ENCODE data around the gene TRMT1. TPM values are rescaled to one million over a fixed set of nuclear protein-coding genes. Genes with fewer than 3 reads are reported as not detected.

TRMT1 gene
- total RNA-seq, 1 donor from 2014 or later, result 40.0 TPM

DNA sequence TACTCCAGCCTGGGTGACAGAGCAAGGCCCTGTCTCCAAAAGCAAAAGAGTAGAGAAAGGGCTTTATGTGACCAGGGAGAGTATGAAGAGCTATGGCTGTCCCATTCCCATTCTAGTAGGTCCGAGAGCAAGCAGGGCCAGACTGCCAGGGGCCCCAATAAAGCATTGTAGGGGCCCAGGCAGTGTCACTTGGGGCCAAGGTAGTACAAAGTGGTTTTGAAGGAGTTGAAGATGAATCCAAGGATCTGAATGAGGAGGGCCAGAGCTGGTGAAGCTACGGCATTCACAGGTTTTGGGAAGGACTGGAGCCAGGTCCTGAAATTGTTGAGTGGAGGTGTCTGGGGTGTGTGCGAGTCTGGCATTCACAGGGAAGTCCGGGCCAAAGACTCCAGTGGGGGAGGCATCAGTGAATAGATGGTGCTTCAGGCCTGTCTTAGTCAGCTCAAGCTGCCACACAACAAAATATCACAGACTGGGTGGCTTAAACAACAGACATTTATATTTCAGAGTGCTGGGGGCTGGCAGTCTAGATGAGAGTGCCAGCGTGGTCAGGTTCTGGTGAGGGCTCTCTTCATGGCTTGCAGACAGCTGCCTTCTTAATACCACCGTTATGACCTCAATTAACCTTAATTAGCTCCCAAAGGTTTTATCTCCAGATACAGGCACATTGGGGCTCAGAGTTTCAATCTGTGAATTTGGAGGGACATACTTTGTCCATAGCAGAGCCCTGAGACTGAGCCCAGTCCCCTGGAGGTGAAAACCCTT lies 11.5 kb upstream of the TRMT1 start:
- DNase-seq (ENCODE audit: extremely low read depth, low read depth, low spot score), result no peak

DNA sequence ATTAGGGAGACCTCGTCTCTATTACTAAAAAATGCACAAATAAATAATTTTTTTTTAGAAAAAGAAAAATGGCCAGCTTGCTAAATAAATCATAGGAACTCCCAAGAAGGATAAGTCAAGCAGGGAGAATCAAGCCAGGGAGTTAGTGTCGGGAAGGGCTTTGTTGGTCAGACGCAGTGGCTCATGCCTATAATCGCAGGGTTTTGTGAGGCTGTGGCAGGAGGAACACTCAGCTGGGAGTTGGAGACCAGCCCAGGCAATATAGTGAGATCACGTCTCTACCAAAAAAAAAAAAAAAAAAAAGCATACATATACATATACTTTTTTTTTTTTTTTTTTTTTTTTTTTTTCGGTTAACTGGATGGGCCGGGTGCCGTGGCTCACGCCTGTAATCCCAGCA lies 10.5 kb upstream of the TRMT1 start:
- DNase-seq (ENCODE audit: extremely low read depth, low read depth, low spot score), result no peak

DNA sequence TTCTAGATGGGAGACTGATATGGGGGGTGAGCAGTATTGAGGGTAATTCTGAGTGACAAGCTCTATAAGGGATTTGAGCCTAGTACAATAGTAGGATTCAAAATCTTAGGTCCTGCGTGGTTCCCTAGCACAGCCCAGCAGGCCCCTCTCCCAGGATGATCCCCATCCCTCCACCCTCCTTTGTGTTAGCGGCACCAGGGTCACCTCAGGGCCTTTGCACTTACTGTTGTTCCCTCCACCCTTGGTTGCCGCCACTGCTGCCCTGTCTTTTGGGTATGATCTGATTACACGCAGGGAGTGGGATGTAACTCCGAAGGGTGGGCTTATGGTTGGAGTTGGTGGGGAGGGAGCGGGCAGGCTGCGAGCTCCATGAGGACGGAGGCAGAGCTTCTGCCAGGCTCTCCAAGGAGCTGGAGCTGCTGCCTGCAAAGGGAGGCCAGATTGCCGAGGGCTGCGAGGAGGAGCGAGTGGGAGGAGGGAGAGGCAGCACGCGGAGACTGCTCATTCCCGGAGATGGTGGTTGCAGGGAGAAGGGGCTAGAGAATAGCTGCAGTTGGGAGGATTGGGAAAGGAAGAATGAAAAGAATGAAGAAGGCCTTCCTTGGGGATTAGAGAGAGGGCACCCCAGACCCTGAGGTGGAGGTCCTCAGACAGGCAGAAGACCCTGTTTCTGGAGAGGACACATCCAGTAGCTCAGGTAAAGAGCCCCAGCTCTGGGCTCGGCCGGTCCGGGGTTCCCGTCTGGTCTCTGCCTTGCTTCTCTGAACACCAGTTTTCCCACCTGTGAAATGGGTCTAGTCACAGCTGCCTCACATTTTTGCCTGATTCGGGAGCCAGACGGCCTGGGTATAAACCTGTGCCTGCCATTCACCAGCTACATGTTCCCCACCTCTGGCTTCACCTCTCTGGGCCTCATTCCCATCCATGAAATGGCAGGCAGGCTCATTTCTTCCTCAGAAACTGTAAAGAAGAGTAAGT lies 6.7 kb upstream of the TRMT1 start:
- no peak for DNase-seq (ENCODE audit: extremely low read depth, low read depth, low spot score)

DNA sequence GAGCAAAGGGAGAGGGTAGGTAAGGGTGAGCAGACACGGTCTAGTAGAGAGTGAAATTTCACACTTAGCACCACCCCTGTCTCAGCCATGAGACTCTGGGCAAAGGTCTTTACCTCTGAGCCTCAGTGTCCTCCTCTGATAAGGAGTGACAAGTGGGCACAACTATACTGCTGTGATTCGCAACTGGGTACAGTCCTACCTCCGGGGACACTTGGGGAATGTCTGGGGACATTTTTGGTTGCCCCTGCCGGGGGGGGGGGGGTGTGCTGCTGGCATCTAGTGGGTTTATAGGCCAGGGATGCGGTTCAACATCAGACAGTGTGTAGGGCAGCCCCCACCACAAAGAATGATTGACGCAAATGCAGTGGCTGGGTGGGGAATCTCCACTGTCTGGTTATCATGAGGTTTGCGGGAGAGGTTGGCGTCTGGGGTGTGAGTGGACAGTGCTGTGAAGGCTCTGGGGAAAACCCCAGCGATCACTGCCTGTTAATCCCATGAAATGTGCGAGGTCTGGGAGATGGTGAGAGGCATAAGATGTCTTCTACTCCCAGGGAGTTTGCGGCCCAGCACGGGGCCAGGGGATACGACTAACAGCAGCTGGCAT lies 5.8 kb upstream of the TRMT1 start:
- DNase-seq (ENCODE audit: extremely low read depth, low read depth, low spot score), result no peak

DNA sequence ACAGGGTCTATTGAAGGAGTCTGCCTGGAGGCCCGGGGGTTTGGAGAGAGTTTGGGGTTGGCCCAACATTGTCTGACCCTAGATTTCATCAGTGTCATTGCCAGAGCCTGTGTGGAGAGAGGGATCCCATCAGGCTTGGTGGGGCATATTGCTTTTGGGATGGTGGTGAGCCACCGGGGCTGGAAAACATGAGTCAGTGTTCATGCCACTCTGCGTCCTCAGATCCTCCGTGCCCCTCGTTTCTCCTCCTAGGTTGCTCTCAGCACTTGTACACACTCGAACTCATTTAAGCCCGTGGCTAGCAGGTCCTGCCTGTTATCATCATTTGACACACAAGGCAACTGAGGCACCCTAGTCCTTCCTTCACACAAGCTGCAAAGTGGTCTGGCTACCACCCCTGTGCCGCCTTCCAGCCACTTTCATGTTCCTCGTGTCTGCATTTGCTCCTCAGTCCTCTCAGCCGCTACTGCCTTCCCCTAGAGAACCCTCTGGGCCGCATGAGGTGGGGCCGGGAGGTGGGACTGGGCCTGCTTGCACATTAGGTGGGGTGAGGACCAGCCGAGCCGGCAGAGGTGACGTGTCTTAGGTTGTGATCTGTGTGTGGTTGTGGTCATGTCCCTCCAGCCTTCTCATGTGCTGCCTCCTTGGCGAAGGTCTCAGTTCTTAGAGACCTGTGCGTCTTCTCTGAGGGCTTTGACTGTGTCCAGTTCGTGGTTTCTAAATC lies 5.2 kb upstream of the TRMT1 start:
- no peak for DNase-seq (ENCODE audit: extremely low read depth, low read depth, low spot score)

DNA sequence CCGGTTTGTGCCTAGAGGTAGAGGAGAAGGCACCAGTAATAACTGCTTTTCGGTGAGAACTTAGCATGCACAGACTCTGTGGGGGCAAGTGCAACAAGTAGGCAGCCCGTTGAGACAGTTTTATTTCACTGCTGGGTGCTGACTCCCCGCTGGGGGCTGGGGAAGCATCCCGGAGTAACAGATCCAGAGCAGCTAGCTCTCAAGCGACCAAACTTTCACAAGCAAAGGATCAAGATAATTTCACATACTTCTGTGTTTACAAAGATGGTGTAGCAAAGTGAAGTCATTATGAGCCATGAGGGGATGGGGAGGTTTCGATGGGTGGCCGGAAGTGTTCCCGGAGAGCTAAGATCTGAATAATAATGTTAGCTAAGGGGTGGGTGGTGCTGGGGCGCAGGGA lies 4.3 kb upstream of the TRMT1 start:
- DNase-seq (ENCODE audit: extremely low read depth, low read depth, low spot score), result no peak

DNA sequence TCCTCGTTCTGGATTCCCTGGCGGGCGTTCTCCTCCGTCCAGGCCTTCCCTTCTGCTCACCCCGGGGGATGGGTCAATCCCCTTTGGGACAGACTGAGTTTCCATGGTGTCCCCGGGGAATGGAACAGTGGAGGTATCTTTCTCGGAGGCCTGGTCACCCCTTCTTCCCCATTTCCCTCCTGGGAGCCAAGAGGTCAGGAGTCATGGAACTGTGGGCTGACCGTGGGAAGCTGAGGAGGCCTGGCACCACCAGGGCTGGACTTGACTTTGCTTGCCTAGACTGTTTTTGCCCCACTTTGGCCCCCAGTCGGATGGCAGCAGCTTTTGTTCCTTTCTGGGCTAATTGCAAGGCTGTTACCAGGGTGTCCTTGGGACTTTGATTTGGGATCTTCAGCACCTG lies 3.5 kb upstream of the TRMT1 start:
- DNase-seq (ENCODE audit: extremely low read depth, low read depth, low spot score), result no peak

DNA sequence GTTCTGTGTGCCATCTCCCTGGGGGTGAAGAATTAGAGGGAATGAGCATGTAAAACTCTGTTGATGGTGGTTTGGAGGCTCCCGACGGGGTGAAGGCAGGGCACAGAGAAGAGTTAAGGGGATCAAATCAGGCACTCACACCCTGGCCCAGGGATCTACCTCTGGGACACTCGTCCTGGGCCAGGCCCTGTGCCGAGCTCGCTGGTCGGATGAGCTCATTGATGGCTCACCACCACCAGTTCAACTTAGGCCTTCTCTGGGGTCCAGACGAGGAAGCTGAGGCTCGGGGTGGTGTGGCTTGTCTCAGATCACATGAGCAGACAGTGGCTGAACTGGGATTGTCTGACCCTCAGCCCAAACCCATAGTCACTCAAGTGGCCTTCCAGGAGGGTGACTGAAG lies 3.1 kb upstream of the TRMT1 start:
- no peak for DNase-seq (ENCODE audit: extremely low read depth, low read depth, low spot score)

DNA sequence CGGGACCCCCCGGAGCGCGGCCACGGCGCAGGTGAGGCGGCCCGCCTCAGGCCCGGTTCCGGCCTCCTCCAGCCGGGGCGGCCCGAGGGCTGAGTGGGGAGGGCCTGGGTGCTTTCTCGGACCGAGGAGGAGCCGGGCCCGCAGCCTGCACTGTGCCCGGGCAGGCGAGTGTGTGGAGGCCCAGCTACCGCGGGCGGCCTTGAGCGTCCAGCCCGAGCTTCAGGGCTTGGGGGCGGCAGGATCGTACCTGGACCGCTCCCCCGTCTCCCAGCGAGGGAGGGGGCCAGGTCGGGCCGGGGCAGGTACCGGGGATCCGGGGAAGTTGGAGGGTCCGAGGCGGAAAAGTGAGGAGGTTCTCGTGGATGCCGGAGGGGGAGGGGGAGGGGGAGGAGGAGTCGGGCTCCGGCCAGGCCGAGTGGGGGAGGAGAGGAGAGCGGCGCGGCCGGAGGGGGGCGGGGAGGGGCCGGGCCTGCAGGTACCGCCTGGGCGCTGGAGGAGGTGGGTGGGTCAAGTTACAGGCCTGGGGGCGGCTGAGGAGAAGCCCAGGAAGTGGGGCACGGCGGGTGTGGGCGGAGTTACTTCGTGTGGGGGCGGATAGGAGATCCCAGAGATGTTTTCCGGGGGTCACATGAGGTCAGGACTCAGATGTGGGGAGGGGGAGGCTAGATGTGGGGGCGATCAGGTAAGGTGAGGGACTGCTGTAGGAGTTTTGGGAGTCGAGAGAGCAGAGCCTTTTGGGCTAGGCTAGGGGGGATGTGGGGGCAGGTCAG lies 2.1 kb upstream of the TRMT1 start:
- no peak for DNase-seq (ENCODE audit: extremely low read depth, low read depth, low spot score)

DNA sequence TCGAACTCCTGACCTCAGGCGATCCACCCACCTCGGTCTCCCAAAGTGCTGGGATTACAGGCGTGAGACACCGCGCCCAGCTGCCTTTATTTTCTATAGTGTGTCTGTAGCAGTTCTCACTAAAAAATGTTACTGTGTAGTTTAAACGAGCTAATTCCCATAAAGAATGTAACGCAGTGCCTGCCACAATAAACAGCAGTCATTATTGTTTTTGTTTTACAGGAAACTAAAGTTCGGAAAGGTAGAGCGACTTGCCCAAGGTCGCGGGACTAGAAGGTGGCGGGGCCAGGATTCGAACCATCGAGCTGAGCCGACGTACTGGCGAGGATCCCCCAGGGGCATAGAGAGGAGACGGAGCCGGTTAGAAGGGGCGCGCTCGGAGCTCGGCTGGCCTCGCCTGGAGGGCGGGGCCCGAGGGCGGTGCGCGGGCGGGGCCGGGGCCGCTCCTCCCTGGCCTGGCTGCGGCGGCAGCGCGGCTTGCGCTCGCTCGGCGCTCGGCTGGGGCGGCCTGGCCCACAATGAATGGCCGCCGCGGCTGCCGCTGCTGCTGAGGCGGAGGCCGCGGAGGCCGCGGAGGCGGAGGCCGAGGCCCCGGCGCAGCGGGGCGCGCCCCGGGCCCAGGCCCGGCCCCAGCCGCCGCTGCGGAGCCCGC lies 1.4 kb upstream of the TRMT1 start, which contains the start of gene NACC1:
NACC1 (plus strand) TSS at position 493 of the 652 bp plus-strand sequence. CDS start 16,944 bp downstream, outside the sequence.
- no peak for DNase-seq (ENCODE audit: extremely low read depth, low read depth, low spot score)

DNA sequence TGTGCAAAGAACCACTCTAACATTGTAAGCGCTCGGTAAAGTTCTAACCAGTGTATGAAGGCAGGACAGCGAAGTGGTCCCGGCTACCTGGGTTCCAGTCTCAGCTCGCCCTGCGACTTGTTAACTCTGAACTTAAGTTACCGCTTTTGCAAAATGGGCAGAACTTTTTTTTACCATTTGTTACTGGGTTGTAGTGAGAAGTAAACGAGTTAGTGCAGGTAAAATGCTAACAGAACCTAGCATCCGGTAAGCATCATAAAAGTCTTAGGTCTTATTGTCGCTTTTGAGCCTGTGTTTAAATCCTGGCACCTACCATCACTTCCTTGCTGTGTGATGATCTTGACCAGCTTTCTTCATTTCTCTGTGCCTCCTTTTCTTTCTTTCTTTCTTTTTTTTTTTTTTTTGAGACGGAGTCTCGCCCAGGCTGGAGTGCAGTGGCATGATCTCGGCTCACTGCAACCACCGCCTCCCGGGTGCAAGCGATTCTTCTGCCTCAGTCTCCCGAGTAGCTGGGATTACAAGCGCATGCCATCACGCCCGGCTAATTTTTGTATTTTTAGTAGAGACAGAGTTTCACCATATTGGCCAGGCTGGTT lies 734 bp upstream of the TRMT1 start:
- DNase-seq (ENCODE audit: extremely low read depth, low read depth, low spot score), result no peak

DNA sequence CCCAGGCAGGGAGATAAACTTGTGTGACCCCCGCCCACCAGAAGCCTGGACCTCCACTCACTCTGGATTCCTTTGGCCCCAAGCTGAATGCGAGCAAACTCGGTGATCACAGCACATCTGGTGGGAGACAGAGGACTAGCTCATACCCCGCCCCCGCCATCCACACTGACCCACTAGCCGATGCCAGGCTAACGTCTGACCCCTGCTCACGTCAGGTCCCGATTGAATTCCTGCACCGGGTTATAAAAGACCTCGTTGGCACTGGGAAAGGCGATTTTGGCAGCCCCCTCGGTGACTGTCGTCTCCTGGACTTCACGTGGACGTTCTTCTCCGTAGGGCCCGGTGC lies 631 bp downstream of the TRMT1 start:
- DNase-seq (ENCODE audit: extremely low read depth, low read depth, low spot score), result no peak

DNA sequence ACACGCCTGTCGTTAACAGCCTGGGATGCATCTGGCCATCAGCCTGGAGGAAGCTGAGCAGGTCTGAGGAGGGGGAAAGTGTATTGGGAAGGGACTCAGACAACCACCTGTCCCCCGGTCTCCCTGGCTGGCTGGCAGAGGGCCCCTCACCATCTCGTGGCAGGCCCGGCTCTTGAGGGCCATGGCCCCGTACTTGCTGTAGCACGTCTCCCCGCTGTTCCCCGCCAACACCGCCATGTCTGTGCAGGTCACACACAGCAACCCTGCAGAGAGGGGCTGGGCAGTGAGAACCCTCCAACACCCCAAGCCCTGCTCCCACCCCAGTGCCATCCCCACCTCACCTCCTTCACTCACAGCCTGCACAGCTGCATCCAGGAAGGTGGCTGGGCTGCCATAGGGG lies 4.0 kb downstream of the TRMT1 start:
- no peak for DNase-seq (ENCODE audit: extremely low read depth, low read depth, low spot score)

DNA sequence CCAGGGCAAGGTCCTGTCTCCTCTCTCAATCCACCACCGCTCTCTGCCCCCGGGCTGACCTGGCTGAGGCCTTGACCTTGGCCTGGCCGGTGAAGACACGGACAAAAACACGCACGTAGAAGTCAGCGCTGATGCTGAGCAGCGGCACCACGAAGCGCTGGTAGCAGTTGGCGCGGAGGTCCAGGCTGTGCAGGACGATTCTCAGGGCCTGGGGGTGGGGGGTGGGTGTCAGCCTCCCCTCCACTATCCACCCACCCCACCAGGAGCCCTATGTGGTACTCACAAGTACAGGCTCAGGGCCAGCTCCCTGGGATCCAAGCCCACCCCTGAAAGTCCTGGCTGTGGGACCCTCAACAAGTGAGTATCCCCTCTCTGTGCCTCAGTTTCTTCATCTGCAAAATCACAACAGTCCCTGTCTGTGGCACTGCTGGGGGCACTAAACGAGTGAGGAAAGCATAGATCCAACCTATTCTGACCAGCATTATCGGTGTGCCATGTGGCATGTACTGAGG lies 6.4 kb downstream of the TRMT1 start:
- DNase-seq (ENCODE audit: extremely low read depth, low read depth, low spot score), result no peak

DNA sequence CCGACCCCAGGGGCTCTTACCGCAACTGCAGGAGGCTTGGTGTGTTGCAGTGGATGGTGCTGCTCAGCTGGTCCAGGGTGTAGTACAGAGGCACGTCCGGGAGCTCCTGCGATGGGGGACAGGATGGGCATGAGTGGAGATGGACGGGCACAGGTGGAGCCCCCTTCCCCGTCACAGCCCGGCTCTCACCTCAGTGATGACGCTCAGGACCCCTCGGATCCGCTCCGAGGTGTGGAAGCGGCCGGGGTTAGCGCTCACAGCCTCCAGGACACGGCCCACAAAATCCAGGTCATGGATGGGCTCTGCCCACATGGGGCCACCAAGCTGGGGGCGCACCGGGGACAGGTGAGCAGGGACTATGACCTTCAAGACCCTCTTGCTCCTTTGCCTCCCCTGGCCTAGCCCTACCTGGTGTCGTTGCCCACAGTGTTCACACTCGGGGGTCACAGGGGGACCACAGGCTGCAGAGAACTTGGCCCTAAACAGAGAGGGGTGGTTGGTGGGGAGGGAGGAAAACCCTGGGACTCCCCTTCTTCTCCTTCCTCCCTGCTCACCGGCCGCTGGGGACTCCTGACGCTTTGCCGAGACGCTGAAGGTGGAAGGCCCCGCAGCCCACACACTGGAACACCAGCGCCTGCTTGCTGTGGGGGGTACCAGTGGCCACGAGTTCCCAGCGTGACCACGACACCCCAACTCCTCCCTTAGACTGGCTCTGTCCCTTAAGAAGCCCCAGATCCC lies 7.0 kb downstream of the TRMT1 start:
- no peak for DNase-seq (ENCODE audit: extremely low read depth, low read depth, low spot score)

DNA sequence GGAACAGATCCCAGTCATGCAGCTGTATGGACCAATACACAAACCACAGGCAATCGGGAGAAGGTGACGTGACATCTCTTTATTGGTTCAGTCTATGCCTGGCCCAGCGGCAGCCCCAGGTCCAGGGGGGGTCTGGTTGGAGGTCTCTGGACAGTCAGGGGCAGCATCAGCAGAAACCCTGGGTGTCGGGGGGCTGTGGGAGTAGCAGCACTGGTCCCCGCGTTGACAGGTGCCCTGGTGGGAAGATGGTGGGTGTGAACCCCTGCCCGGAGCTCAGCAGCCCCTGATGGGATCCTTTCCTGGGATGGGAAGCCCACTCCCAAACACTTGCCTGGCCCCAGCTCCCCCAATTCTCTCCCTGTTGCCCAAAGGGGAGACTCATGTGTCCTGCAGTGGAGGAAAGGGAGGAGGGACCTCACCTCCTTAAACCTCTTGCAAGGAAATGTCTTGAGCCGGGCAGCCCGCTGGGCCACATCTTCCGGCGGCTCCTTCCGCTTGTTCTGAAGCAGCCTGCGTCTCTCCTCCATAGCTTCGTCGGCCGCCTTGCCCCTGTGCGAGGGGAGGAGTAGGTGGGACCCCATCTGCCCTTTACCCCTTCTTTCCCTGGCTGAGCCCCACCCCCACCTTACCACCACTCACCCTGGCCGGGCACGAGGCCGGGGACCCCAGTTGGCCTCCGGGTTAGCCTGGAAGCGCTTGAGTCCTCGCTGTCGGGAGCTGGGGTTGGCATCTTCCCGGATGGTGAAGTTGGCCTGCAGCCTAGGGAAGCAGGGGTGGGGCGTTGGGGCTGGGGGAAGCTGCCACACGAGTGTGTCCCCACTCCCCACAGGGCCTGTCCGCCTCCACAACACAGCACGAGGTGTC lies 11.5 kb downstream of the TRMT1 start:
- DNase-seq (ENCODE audit: extremely low read depth, low read depth, low spot score), result no peak

DNA sequence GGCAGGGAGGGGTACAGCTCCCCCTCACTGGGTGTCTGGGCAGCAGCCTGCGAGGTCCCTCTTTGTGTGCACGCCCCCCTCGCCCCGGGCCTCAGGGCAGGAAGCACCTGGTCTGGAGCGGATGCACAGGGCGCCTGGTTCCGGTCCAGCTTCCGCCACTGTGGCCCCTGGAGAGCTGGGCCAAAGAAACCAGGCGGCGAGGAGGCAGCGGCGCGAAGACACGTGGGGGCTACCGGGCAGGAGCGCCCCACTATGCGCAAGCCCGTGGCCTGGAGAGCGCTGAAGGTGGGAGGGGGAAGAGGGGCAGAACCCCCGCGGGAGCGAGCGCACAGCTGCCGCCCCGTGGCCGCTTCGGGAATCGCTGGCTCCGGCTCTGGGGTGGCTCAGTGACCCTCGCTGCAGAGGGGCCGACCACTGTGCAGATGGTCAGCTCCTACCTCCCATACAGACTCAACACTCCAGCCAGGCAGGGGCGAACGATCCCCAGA lies 12.1 kb downstream of the TRMT1 start:
- DNase-seq (ENCODE audit: extremely low read depth, low read depth, low spot score), result no peak

All from glomerular endothelial cell (primary cell).